Esophagus (tissue), 2 donors: ENCODE measurements around the gene SGPL1. TPM values are rescaled to one million over a fixed set of nuclear protein-coding genes. Genes with fewer than 3 reads are reported as not detected.

Experiments used
- H3K27ac ChIP-seq, 2 donors: one replicate each; pipeline ENCODE4 v1.5.1; 2013; ENCODE audit warnings: low read depth in 2 of 2, mild to moderate bottlenecking in 2 of 2, inconsistent platforms in 1 of 2, low read length in 1 of 2, moderate library complexity in 1 of 2
- H3K27me3 ChIP-seq, 2 donors: one replicate each; pipeline ENCODE4 v1.6.1; 2013; ENCODE audit warnings: low read length in 2 of 2, control low read depth in 1 of 2, mild to moderate bottlenecking in 1 of 2; ENCODE audit not compliant: insufficient read depth in 2 of 2, control insufficient read depth in 1 of 2
- H3K36me3 ChIP-seq, 2 donors: one replicate each; pipeline ENCODE4 v1.6.1; 2013; ENCODE audit warnings: low read length in 1 of 2; ENCODE audit not compliant: control insufficient read depth in 2 of 2, insufficient read depth in 2 of 2
- H3K4me1 ChIP-seq, 2 donors: one replicate each; pipeline ENCODE4 v1.6.1; 2013; ENCODE audit warnings: low read length in 1 of 2; ENCODE audit not compliant: control insufficient read depth in 2 of 2, insufficient read depth in 2 of 2
- H3K4me3 ChIP-seq, 2 donors: one replicate each; pipeline ENCODE4 v1.5.1; 2013; ENCODE audit warnings: low read length in 2 of 2, mild to moderate bottlenecking in 2 of 2, low read depth in 1 of 2, moderate library complexity in 1 of 2
- H3K9me3 ChIP-seq, 2 donors: one replicate each; pipeline ENCODE4 v1.6.1; 2013; ENCODE audit warnings: mild to moderate bottlenecking in 2 of 2, low read depth in 1 of 2, low read length in 1 of 2, moderate library complexity in 1 of 2; ENCODE audit not compliant: control insufficient read depth in 2 of 2, insufficient read depth in 1 of 2
- WGBS, 2 donors: extraction: QIAGEN DNeasy Blood & Tissue Kit; methylation state at CpG; one replicate each; pipeline ENCODE4 v1.1.7; 2013; 5-methylcytosine and 5-hydroxymethylcytosine counted together
- polyA plus RNA-seq, 2 donors: library from polyadenylated mRNA; stranded (reverse); fragments of 200-250 nt; gene quantifications; one replicate each; pipeline ENCODE4 v1.2.3, GENCODE V29; 2013
- donor health status: healthy with polysubstance abuse.
- donor health status: Bipolar disorder and iron deficiency.

SGPL1 gene
- polyA plus RNA-seq, 2 donors: 16.6 to 16.7 TPM

DNA sequence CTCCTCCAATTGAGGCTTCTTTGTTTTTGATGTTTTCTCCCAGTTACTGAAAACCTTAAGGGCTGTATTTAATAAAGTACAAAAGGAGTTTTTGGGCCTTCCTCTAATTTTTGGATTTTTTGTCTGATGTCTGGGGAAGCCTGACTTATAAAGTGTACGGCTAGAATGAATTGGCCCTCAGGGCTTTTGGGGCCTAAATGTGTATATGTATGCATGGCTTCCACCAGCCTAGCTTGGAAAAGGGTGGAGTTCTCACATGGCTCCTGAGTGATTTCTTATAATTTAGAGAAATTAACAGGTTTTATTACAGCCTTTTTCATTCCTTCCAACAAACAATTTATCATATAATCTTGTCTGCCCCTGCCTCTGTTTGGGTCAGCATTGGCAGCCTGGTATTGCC is 20.1 kb upstream of the SGPL1 start:
- WGBS, 2 donors: 76 to 79% methylated on average over 1 of the region's 1 CpG
- Histone ChIP-seq H3K27me3 (no peaks in the 10 kb centered on the region), H3K9me3 (no peaks in the 10 kb centered on the region), H3K27ac (no peak overlapping the region), H3K4me3 (no peak overlapping the region), H3K36me3 (no peaks in the 10 kb centered on the region), H3K4me1 (peaks cover 0 to 3% of the 10 kb centered on the region in 2 donors)

DNA sequence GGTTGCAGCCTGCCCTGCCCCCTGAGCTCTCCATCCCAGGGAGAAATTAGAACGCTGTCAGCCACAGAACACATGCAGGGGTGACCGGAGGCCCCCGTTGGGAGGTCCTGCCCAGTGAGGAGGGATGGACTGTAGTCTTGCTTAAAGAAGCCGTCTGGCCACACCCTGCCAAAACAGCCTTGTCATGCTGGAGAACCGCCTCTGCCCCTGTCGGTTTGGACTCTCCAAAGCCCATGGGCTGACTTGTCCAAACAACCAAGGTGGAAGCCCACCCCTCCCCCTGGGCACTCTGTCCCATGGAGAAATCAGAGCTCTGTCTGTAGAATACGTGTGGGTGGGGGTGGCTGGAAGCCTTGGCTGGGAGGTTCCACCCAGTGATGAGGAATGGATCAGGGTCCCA is 17.9 kb upstream of the SGPL1 start:
- Histone ChIP-seq H3K9me3 (no peaks in the 10 kb centered on the region), H3K27me3 (no peaks in the 10 kb centered on the region), H3K4me3 (no peak overlapping the region), H3K27ac (no peak overlapping the region), H3K36me3 (no peaks in the 10 kb centered on the region), H3K4me1 (peaks cover 0 to 3% of the 10 kb centered on the region in 2 donors)
- 79 to 84% methylated on average over 7 of the region's 7 CpGs for WGBS, 2 donors

DNA sequence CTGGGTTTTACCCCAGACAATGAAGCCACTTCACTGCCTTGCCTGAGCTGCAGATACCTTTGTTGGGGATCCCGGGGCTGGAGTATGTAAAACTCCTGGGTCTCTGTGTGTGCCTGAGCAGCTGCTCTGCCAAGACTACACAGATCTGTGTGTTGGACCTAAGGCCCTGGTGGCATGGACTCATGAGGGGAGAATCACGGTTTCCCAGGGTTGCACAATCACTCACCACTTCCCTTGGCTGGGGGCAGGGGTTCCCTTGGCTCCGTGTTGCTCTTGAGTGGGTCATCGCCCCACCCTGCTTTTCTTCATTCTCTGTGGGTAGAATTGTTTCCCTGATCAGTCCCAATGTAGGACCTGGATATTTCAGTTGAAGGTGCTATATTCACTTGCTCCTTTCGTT is 16.6 kb upstream of the SGPL1 start:
- Histone ChIP-seq H3K27ac (no peak overlapping the region), H3K4me3 (no peak overlapping the region), H3K36me3 (no peaks in the 10 kb centered on the region), H3K4me1 (peaks cover 0 to 3% of the 10 kb centered on the region in 2 donors), H3K27me3 (no peaks in the 10 kb centered on the region), H3K9me3 (no peaks in the 10 kb centered on the region)
- WGBS, 2 donors: 66 to 77% methylated on average over 5 of the region's 5 CpGs

DNA sequence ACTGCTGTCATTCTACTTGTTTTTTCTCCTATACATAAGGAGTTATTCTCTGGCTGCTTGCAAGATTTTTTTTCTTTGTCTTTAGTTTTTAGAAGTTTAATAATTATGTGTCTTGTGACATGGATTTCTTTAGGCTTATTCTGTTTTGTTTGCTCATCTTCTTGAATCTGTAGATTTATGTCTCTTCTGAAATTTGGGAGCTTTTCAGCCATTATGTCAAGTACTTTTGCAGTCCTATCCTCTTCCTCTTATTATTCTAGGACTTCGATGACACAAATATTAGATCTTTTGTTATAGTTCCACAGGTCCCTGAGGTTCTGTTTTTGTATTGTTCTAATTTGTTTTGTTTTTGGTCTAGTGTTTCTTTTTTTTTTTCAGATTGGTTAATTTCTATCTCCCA is 13.9 kb upstream of the SGPL1 start:
- no peak overlapping the region for H3K4me3 ChIP-seq
- H3K9me3 ChIP-seq: no peaks in the 10 kb centered on the region
- no peaks in the 10 kb centered on the region for H3K36me3 ChIP-seq
- no peak overlapping the region for H3K27ac ChIP-seq
- peaks cover 0 to 11% of the 10 kb centered on the region in 2 donors for H3K4me1 ChIP-seq
- 65 to 92% methylated on average over 1 of the region's 1 CpG for WGBS, 2 donors
- no peaks in the 10 kb centered on the region for H3K27me3 ChIP-seq

DNA sequence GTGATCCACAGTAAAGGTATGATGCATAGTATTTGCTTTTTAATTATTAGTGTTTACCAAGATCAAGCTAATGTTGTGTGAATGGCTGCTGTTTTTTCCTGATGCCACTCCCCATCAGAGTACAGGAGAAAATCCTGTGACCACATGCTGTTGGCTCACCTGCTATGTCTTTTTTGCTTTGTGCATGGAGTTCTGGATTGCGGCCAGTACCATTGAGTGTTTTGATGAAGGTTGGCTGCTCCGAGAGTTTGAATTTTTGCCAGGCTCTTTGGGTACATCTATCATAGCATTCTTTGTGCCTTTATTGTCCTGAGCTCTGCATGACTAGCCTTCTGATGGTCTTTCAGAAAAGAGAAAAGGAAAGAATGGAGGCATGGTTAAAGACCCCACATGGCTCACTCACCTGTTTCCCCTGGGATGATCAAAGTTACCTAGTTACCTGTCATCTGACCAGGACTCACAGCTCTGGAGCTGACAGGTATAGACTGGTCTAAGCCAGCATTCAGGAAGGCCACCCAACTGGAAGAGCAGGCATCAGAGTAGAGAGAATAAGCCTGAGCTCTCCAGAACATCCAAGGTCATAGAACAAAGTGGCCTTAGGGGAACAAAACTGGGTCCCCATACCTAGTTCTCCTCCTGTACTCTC is 11.8 kb upstream of the SGPL1 start:
- Histone ChIP-seq H3K27ac (peak overlapping the region; percentile 75 to 79), H3K36me3 (no peaks in the 10 kb centered on the region), H3K4me1 (peaks cover 2 to 9% of the 10 kb centered on the region in 2 donors), H3K4me3 (no peak overlapping the region), H3K9me3 (no peaks in the 10 kb centered on the region), H3K27me3 (no peaks in the 10 kb centered on the region)
- 44 to 65% methylated on average over 2 of the region's 2 CpGs for WGBS, 2 donors

DNA sequence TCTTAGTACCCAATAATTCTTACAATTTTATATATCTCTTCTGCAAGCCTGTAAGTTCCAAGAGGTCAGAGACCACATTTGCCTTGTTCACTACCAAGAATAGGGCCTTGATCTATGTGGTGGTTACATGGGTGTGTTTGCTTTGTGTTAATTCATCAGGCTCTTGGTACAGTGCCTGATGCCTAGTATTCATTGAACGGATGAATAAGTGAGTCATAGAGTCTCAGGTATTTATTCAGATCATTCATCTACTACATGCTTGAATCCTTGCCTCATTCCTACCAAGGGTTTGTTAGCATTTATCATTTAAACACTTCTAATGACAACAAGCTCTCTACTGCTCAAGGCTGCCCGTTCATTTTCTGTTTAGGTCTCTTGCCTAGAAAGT is 11.3 kb upstream of the SGPL1 start:
- no peaks in the 10 kb centered on the region for H3K36me3 ChIP-seq
- no peaks in the 10 kb centered on the region for H3K27me3 ChIP-seq
- WGBS, 2 donors: 42 to 54% methylated on average over 2 of the region's 2 CpGs
- H3K4me1 ChIP-seq: peaks cover 3 to 10% of the 10 kb centered on the region in 2 donors
- H3K4me3 ChIP-seq: no peak overlapping the region
- no peaks in the 10 kb centered on the region for H3K9me3 ChIP-seq
- peak overlapping the region; percentile 75 to 79 for H3K27ac ChIP-seq

DNA sequence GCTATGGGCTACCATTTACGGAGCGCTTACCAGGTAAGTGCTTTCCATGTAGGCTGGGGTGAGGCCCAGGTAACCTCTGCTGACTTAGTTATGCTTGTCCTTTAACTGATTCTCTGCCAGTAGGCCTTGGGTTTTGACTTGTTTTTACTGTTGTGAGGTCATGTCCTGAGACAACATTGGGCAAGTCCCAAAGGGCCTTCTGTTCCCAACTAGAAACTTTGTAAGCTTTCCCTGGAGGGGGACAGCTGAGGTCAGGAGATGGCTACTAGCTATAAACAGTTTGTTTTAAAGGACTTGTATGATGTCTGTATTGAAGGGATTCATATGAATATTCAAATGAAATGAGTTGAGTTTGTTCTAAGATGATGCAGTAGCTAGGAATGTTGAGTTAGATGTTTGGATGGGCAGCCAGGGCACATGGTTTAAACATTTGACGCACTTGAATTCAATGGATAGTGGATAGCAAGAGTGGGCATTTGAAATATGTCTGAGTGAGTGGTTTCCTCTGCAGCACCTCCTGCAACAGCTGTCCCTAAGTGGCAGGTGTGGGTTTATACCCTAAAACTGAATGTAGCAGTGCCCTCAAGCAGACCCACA is 10.0 kb upstream of the SGPL1 start:
- 95 to 96% methylated on average over 3 of the region's 3 CpGs for WGBS, 2 donors
- H3K27me3 ChIP-seq: no peaks in the 10 kb centered on the region
- H3K9me3 ChIP-seq: no peaks in the 10 kb centered on the region
- peak overlapping the region; percentile 45 to 72 for H3K27ac ChIP-seq
- peaks cover 3 to 10% of the 10 kb centered on the region in 2 donors for H3K4me1 ChIP-seq
- H3K4me3 ChIP-seq: no peak overlapping the region
- H3K36me3 ChIP-seq: no peaks in the 10 kb centered on the region

DNA sequence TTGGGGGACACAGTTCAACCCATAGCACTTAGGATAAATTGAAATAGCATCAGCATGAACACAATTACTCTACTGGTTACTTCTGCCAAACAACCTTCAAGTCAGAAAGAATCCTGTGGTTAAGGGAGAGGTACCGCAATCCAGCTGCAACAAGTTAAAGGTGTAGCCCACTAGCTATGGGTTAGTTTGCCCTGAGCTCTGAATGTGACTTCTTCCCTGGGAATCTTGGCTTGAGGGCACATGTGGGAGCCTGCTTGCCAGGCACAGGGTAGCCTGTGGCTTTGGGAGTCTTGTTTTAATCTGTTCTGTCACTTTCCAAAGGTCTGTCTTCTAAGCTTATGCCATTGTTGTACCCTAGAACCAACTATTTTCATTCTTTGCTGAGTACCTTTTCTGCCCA is 8.9 kb upstream of the SGPL1 start:
- peaks cover 3 to 10% of the 10 kb centered on the region in 2 donors for H3K4me1 ChIP-seq
- H3K36me3 ChIP-seq: no peaks in the 10 kb centered on the region
- no peaks in the 10 kb centered on the region for H3K27me3 ChIP-seq
- H3K27ac ChIP-seq: no peak overlapping the region
- 96 to 100% methylated on average over 1 of the region's 1 CpG for WGBS, 2 donors
- H3K4me3 ChIP-seq: no peak overlapping the region
- no peaks in the 10 kb centered on the region for H3K9me3 ChIP-seq

DNA sequence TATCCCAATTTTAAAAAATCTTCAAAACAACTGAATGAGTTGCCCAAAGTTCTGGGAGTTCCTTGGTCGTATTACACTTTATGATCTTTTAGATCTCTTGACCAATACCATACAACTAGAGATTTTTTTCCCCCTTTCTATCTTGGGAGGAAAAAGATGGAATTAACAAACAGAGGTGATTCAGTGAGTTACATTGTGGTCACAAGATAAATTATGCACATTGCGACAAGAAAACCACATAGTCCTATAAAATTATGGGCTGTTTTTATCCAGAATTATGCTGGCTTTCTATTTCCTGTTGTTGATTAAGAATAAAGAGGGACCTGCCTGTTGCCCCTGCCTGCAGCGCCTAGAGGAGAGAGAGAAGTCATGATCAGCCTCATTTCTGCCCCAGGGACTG is 8.2 kb upstream of the SGPL1 start:
- Histone ChIP-seq H3K9me3 (no peaks in the 10 kb centered on the region), H3K27me3 (no peaks in the 10 kb centered on the region), H3K36me3 (no peaks in the 10 kb centered on the region), H3K27ac (no peak overlapping the region), H3K4me3 (no peak overlapping the region), H3K4me1 (peaks cover 3 to 10% of the 10 kb centered on the region in 2 donors)
- WGBS, 2 donors: 79 to 91% methylated on average over 3 of the region's 3 CpGs

DNA sequence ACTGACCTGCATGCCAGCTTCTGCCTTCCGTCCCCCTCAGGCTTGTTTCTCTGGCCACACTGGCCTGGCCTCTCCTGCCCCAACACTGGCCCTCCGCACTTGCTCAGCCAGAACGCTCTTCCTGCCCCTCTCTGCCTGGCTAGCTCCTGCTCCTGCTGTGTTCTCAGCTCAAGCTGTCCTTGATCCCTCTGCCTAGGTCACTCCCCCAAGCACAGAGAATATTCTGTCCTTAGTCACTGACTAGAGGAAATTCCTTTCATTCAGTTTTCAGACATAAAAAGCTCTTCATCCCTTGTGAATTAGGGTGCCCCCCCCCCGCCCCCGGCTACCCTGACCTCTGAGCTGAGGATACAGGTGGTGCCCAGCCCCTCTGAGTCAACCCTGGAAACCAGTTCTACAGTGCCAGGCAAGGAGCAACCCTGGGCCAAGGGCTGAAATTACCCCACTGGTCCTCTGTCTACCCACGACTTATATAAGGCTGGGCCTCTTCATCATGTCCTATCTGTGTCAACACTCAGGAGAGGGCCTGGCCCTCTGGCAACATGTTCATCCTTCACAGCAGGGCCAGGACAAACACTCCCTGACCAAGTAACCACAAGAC is 6.6 kb upstream of the SGPL1 start:
- Histone ChIP-seq H3K27me3 (no peaks in the 10 kb centered on the region), H3K36me3 (no peaks in the 10 kb centered on the region)
- 73 to 76% methylated on average over 6 of the region's 6 CpGs for WGBS, 2 donors

More for the DNA sequence above, 6.6 kb upstream of the SGPL1 start:
- Histone ChIP-seq H3K27ac (peak overlapping the region; percentile 26 to 76), H3K9me3 (no peaks in the 10 kb centered on the region), H3K4me1 (peaks cover 3 to 10% of the 10 kb centered on the region in 2 donors), H3K4me3 (no peak overlapping the region)
